ENCODE data around the gene CCDC167. TPM values are rescaled to one million over a fixed set of nuclear protein-coding genes. Genes with fewer than 3 reads are reported as not detected.
A peak's percentile ranks its signal among the peaks of the same experiment; 100 is the strongest.

CCDC167 gene
- total RNA-seq, 1 experiment from 2014 or later, result 31.5 TPM

DNA sequence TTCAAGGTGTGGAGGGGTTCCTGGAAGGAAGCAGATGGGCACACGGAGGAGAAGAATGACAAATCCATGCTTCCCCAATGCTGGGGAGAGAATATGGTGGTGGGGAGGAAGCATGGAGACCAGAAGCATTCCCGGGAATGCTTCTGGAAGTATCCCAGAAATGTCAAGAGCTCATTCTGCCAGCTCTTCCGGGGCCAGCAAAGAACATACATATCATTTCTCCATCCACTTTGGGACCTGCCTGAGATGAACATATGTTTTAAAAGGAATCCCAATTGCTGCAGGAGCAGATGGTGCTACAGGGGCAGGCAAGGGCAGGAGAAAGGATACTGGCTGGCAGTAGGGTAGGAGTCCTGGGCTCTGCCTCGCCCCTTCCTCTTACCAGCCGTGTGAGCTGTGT is 37.9 kb upstream of the CCDC167 start:
- H3K36me3 ChIP-seq (ENCODE audit: insufficient read depth, low read length, poor library complexity, severe bottlenecking), result no peaks in the 10 kb centered on the region
- peaks cover 38% of the 10 kb centered on the region for H3K27me3 ChIP-seq (replicated peaks; ENCODE audit: insufficient read depth, low read depth, low read length, poor library complexity)
- H3K4me3 ChIP-seq (ENCODE audit: low read depth, low read length, poor library complexity, severe bottlenecking), result no peak overlapping the region
- no TSS peak for BruUV-seq (replicated peaks)
- intact Hi-C loops (cut with micrococcal nuclease; ENCODE audit: unreplicated experiment), result no loop called here
- CTCF ChIA-PET, result interaction anchor here (1.2 kb wide), 1 partner anchor 155 kb away, joined by 8 read pairs; no protein-coding TSS in a partner anchor
- POLR2A ChIA-PET (ENCODE audit: low non-redundant PET), result interaction anchor here (0.6 kb wide), 1 partner anchor 38 kb away, joined by 5 read pairs; the partner anchor contains the start of gene CCDC167
- no peaks in the 10 kb centered on the region for H3K9me3 ChIP-seq (ENCODE audit: low read depth, low read length, poor library complexity, severe bottlenecking)
- H3K4me1 ChIP-seq (ENCODE audit: insufficient read depth, low read length, poor library complexity, severe bottlenecking), result peaks cover 16% of the 10 kb centered on the region
- no peak for TF ChIP-seq EZH2 (IDR thresholded peaks at IDR 0.05; ENCODE audit: borderline replicate concordance, low read depth, low read length, poor library complexity, severe bottlenecking)
- TF ChIP-seq CTCF (conservative IDR thresholded peaks at IDR 0.05; ENCODE audit: low read depth, low read length), result no peak
- H3K27ac ChIP-seq (ENCODE audit: low read depth, low read length, poor library complexity, severe bottlenecking), result no peak overlapping the region
- DNase-seq (ENCODE audit: low spot score), result no peak

- POLR2A ChIA-PET (ENCODE audit: low non-redundant PET), result no interaction called here
- intact Hi-C loops (cut with micrococcal nuclease; ENCODE audit: unreplicated experiment), result no loop called here
- Histone ChIP-seq H3K4me3 (ENCODE audit: low read depth, low read length, poor library complexity, severe bottlenecking) (peak overlapping the region; percentile 26), H3K4me1 (ENCODE audit: insufficient read depth, low read length, poor library complexity, severe bottlenecking) (peaks cover 16% of the 10 kb centered on the region), H3K27me3 (replicated peaks; ENCODE audit: insufficient read depth, low read depth, low read length, poor library complexity) (peaks cover 39% of the 10 kb centered on the region), H3K9me3 (ENCODE audit: low read depth, low read length, poor library complexity, severe bottlenecking) (no peaks in the 10 kb centered on the region), H3K27ac (ENCODE audit: low read depth, low read length, poor library complexity, severe bottlenecking) (no peak overlapping the region), H3K36me3 (ENCODE audit: insufficient read depth, low read length, poor library complexity, severe bottlenecking) (no peaks in the 10 kb centered on the region)
- TF ChIP-seq CTCF (conservative IDR thresholded peaks at IDR 0.05; ENCODE audit: low read depth, low read length), result no peak
- no peak for TF ChIP-seq EZH2 (IDR thresholded peaks at IDR 0.05; ENCODE audit: borderline replicate concordance, low read depth, low read length, poor library complexity, severe bottlenecking)
- no TSS peak for BruUV-seq (replicated peaks)
- CTCF ChIA-PET, result interaction anchor here (0.6 kb wide), 1 partner anchor 80 kb away, joined by 6 read pairs; no protein-coding TSS in a partner anchor
- no peak for DNase-seq (ENCODE audit: low spot score)
Observed at GRCh38 chr6:37536491-37537190, 36.9 kb upstream of the CCDC167 start.

- no TSS peak for BruUV-seq (replicated peaks)
- intact Hi-C loops (cut with micrococcal nuclease; ENCODE audit: unreplicated experiment), result no loop called here
- Histone ChIP-seq H3K9me3 (ENCODE audit: low read depth, low read length, poor library complexity, severe bottlenecking) (no peaks in the 10 kb centered on the region), H3K27ac (ENCODE audit: low read depth, low read length, poor library complexity, severe bottlenecking) (no peak overlapping the region), H3K4me3 (ENCODE audit: low read depth, low read length, poor library complexity, severe bottlenecking) (peak overlapping the region; percentile 26), H3K27me3 (replicated peaks; ENCODE audit: insufficient read depth, low read depth, low read length, poor library complexity) (peaks cover 41% of the 10 kb centered on the region), H3K36me3 (ENCODE audit: insufficient read depth, low read length, poor library complexity, severe bottlenecking) (no peaks in the 10 kb centered on the region), H3K4me1 (ENCODE audit: insufficient read depth, low read length, poor library complexity, severe bottlenecking) (peaks cover 16% of the 10 kb centered on the region)
- ChIA-PET CTCF (interaction anchor here (0.6 kb wide), 1 partner anchor 79 kb away, joined by 6 read pairs; no protein-coding TSS in a partner anchor), POLR2A (ENCODE audit: low non-redundant PET) (no interaction called here)
- TF ChIP-seq CTCF (conservative IDR thresholded peaks at IDR 0.05; ENCODE audit: low read depth, low read length) (no peak), EZH2 (IDR thresholded peaks at IDR 0.05; ENCODE audit: borderline replicate concordance, low read depth, low read length, poor library complexity, severe bottlenecking) (peak; percentile 82)
- DNase-seq (ENCODE audit: low spot score), result no peak
Observed at GRCh38 chr6:37535759-37536490, 36.2 kb upstream of the CCDC167 start.

Measured in A673 (cell line).